Mucosa of gallbladder (tissue), 1 donor: ENCODE measurements around the gene PHLDA3. TPM values are rescaled to one million over a fixed set of nuclear protein-coding genes. Genes with fewer than 3 reads are reported as not detected.

Experiments used
- DNase-seq: peaks from one replicate; pipeline ENCODE4 v3.0.0-alpha.2; 2020; ENCODE audit warnings: low spot score
- total RNA-seq: library from RNA; stranded (reverse); gene quantifications from one replicate; pipeline ENCODE4 v1.2.1, GENCODE V29; 2021
- donor health status: DM: no; HTN: no; CAD: no.

The PHLDA3 gene
- total RNA-seq, 1 donor from 2014 or later = 39.4 TPM

- DNase-seq = no peak
Measured at GRCh38 chr1:201429736-201430501, 39.1 kb downstream of the PHLDA3 start.

- no peak for DNase-seq
Measured at GRCh38 chr1:201427963-201428362, 41.0 kb downstream of the PHLDA3 start.

- no peak for DNase-seq
Measured at GRCh38 chr1:201426479-201427310, 42.3 kb downstream of the PHLDA3 start.

GRCh38 chr1:201424146-201424545, 44.8 kb downstream of the PHLDA3 start:
- DNase-seq = no peak

GRCh38 chr1:201423655-201424054, 45.3 kb downstream of the PHLDA3 start:
- no peak for DNase-seq

GRCh38 chr1:201422436-201423030, 46.5 kb downstream of the PHLDA3 start:
- DNase-seq = no peak

- DNase-seq = no peak
Measured at GRCh38 chr1:201422026-201422425, 47.0 kb downstream of the PHLDA3 start.

GRCh38 chr1:201421041-201421440, 47.9 kb downstream of the PHLDA3 start:
- DNase-seq = no peak

- no peak for DNase-seq
Measured at GRCh38 chr1:201420608-201421002, 48.4 kb downstream of the PHLDA3 start.

GRCh38 chr1:201419746-201420607, 49.0 kb downstream of the PHLDA3 start:
- no peak for DNase-seq

GRCh38 chr1:201419256-201419655, 49.7 kb downstream of the PHLDA3 start:
- DNase-seq = no peak

- no peak for DNase-seq
Measured at GRCh38 chr1:201418461-201418860, 50.5 kb downstream of the PHLDA3 start.

Other genes with a start within 250 kb of the PHLDA3 start
- 0.09 TPM for gene PKP1, start 185.7 kb downstream of the PHLDA3 start, total RNA-seq
- gene TNNT2, start 91.5 kb downstream of the PHLDA3 start, total RNA-seq = 69.8 TPM
- 272 TPM for gene LAD1, start 69.9 kb downstream of the PHLDA3 start, total RNA-seq
- gene TNNI1, start 47.5 kb downstream of the PHLDA3 start, total RNA-seq = 0.66 TPM
- 524 TPM for gene CSRP1, start 37.9 kb upstream of the PHLDA3 start, total RNA-seq
- gene NAV1, start 69.9 kb upstream of the PHLDA3 start, total RNA-seq = 22.0 TPM